SK-N-MC (cell line): ENCODE results near the gene COPS7A.

Source experiments
- EZH2 ChIP-seq: fragments of 200-600 bp; sonication (generic); IDR thresholded peaks from one replicate; pipeline ENCODE4 v1.6.1; 2017; ENCODE audit warnings: antibody characterized with exemption
- POLR2AphosphoS5 ChIP-seq: IDR thresholded peaks from 2 replicates; pipeline ENCODE4 v1.6.1; 2012; ENCODE audit warnings: mild to moderate bottlenecking, low read depth, low read length, borderline replicate concordance

GRCh38 chr12:6742834-6743233 lies 19.0 kb downstream of the COPS7A start:
- TF ChIP-seq POLR2AphosphoS5 (no peak), EZH2 (no peak)
